GM21529 (cell line): Measurements from ENCODE around the gene KCNQ1.

Source experiments
- ATAC-seq: cut with Tn5 transposase; IDR thresholded peaks from one replicate; pipeline ENCODE4 v1.9.1; 2021; ENCODE audit not compliant: unreplicated experiment

The KCNQ1 gene

GRCh38 chr11:2677127-2677526 is 232.3 kb downstream of the KCNQ1 start:
- no peak for ATAC-seq

- no peak for ATAC-seq
These were observed 233.6 kb downstream of the KCNQ1 start for GRCh38 chr11:2678396-2678795.

- no peak for ATAC-seq
These were observed 234.3 kb downstream of the KCNQ1 start for GRCh38 chr11:2679011-2679676.

GRCh38 chr11:2681408-2682145 is 236.8 kb downstream of the KCNQ1 start:
- no peak for ATAC-seq

- no peak for ATAC-seq
These were observed 239.0 kb downstream of the KCNQ1 start for GRCh38 chr11:2683806-2684205.

DNA sequence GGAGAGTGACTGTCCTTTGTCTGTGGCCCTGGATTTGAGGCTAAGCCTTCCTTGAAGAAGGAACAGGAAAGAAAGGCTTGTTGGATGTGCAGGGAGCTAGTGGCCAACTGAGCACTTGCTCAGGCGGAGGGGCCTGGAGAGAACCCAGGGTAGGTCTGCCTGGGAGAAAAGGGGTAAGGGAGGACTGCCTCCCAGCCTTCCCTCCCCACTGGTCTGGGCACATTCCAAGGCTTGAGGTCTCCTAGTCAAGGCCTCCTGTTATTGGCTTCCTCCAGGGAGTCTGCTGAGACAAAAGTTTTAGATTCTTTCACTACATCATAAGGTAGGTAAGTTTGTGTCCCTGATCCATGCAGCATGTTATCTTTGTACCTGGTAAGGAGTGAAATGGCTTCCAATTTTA is 239.8 kb downstream of the KCNQ1 start:
- no peak for ATAC-seq

GRCh38 chr11:2685051-2685450 is 240.2 kb downstream of the KCNQ1 start:
- no peak for ATAC-seq

DNA sequence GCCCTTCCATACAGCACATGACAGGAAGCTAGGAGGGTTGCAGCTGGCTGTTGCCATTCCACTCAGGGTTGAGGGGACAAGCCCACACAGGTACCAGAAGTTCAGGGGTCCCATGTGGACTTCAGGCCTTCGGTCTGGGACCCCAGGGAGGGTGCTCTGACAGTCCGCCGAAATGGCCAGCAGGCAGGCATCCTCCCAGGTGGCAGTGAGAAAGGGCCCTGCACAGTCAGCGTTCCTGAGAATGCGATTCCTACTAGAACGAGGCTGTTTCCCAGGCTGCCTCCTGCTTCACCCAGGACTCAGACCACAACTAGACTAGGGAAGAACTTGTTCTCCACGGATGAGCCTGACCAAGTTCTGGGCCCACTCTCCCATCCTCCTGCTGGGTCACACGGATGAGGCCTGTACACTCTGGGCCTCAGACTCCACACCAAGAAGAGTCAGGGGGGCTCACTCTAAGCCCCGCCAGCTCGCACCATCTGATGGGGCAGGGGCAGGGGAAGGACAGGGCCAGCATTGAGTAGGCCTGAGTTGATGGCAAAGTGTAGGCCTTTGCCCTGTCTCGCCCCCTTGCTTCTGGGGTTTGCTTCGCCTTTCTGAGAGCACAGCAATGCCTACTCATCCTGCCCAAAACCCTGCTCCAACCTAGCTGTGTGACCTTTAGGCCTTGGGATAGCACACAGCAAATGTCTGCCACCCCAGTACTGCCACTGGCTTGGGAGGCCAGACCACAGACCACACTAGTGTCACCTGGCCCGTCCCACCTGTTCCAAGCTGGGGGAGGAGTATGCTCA is 241.0 kb downstream of the KCNQ1 start:
- ATAC-seq = no peak

DNA sequence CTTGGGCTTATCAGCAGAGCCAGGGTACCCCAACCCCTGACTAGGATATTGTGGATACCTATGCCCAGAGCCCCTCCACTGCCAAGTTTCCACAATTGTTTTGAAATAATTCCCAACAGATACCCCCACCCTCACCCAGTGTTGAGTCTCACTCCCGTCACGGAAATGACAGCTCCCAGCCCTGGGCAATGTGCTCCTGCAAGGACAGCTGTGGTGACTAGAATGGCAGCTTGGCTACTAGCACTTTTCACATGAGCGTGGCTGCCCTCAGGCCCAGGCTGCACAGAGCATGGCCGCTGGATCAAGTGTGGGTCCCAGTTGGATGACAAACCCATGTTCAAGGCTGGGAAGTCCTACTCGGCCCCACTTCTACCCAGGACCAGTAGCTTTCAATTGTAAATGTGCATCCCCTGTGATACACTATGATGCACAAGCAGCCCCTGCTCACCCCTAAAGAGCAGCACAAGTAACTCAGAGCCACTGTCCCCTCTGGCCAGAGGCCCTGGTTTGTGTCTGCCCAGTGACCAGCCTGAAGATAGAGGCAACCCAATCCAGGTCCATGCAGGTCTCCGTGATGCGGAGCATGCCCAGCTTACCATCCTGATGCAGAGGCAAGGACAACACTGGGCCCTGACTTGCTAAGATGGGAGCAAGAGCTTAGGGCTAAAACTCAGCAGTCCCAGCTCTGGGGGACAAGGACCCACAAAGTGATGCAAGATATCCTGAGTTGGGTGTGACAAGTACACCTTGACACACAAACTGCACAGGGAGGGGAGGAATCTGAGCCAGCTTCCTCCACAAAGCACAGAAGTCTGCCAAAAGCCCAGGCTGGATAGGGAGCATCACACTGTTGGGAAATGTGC is 241.8 kb downstream of the KCNQ1 start:
- no peak for ATAC-seq

DNA sequence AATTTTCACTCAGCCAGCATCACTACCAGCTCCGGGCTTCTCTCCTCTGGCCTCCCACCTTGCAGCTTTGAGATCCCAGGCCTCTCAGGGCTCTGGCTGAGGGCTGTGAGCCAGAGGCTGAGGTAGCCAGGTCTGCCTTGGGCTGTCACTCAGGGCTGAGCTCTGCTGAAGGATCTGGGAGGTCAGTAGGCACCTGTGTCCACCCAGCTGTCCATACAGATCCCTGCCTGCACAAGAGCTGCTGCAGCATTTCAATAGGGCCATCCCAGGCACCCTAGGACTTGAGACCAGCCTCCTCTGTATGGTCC is 242.4 kb downstream of the KCNQ1 start:
- ATAC-seq = no peak

GRCh38 chr11:2687782-2688191 is 243.0 kb downstream of the KCNQ1 start:
- ATAC-seq = no peak

DNA sequence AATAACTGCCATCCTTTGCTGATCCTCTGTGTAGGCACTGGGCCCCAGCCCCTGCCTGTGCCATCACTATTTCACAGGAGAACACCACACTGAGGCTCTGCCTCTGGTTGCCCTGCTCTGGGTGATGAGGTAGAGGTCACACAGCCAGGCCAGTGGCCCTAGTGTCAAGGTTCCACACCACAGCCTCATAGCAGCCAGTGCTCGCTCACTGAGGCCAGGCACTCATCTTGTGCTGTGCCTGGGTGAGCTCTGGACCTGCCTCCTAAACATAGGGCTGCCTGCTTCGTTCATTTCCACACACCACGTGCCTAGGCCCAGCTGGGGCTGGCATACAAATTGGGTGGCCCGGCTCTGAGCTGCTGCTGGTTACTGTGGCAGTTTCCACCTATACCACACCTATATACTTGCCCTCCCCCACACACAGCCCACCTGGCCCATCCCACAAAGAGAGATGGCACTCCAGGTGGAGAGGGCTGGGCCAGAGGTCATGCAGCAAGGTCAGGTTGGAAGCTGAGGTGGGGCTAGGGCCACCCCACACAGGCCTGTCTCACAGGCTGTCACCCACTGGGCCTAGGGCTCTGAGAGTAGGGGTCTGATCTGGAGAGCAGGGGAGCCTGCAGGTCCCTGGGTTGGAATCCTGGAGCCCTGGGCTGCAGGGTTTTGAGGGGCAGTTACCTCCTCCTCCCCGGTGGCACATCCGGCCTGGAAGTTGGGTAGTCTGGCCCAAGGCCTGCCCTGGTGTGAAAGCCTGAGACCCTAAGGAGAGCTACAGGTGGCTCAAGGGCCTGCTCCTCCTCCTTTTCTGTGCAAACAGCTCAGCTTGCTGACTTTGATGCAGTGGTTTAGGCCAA is 243.8 kb downstream of the KCNQ1 start:
- no peak for ATAC-seq

- ATAC-seq = no peak
These were observed 245.1 kb downstream of the KCNQ1 start for GRCh38 chr11:2689651-2690575.

DNA sequence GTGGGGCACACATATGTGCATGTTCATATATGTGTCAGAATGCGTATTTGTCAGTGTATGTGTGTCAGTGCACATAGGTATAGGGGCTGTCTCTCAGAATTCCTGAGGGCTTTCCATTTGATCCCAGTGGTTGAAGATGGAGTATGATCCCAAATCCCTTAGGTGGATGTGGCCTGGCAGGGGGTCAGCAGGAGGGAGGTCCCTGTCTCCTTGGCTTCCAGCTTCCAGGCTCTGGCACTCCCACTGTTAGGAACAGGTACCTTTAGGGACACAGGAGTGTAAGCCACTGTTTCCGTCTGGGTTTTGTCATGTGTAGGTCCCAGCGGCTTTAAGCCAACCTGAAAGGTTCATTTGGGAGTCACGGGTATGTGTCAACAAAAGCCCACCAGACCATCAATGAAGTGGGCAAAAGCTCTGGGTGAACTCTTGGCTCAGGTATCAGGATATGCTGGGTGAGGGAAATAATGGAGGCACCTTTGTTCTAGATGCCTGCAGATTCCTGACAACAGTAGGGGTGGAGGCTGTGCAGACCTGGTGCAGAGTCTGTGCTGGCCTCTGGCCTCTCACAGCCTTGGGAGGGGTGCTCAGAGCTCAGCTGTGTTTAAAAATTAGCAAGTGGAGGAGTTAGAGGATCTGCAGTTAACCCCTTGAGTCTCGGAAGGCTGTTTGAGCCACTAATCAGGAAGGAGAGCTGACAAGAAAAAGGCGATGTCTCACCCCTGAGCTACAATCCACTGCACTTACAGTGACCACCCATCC is 246.0 kb downstream of the KCNQ1 start:
- no peak for ATAC-seq

GRCh38 chr11:2691355-2691761 is 246.6 kb downstream of the KCNQ1 start:
- ATAC-seq = no peak

DNA sequence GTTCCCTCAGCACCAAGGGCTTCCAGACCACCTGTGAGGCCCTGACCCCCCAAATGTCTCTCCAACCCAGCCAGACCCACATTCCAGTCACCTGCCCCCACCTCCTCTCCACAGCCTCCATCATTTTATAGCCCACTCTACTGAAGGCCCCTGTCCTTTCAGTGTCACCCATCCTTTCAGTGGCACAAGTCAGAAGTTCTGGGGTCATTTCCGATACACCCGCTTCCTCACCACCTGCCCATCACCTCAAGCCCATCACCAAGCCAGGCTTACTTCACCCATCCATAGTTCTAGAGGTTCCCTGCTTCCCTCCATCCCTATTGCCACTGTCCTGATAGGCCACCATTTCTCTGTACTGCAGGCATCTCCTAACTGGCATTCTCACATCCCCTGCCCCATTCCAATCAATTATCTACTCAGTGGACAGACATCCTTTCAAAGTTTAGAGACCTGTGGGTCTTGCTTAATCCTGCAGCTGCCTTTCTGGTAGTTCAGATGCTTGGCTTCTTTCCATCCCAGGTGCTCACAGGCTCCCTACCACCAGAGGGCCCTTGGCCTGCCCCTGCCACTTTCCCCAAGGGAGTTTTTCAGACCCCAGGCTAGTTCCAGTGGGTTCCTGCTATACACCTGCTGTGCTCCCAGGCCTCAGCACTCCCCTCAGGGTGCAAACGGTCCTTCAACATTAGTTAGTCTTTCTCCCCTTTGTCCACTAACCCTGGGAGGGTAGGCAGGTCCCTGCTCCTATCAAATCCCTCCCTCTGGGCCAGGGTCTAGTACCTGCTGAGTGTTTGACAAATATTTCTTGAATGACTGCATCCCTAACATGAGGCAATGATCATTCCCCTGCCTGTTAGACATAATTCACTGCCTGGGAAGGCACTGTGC is 247.4 kb downstream of the KCNQ1 start:
- ATAC-seq = no peak
